HG03139 (cell line): ENCODE results near the gene TSPAN18.

ENCODE experiments used
- ATAC-seq: cut with Tn5 transposase; IDR thresholded peaks from one replicate; pipeline ENCODE4 v1.9.1; 2021; ENCODE audit not compliant: unreplicated experiment

The TSPAN18 gene

DNA sequence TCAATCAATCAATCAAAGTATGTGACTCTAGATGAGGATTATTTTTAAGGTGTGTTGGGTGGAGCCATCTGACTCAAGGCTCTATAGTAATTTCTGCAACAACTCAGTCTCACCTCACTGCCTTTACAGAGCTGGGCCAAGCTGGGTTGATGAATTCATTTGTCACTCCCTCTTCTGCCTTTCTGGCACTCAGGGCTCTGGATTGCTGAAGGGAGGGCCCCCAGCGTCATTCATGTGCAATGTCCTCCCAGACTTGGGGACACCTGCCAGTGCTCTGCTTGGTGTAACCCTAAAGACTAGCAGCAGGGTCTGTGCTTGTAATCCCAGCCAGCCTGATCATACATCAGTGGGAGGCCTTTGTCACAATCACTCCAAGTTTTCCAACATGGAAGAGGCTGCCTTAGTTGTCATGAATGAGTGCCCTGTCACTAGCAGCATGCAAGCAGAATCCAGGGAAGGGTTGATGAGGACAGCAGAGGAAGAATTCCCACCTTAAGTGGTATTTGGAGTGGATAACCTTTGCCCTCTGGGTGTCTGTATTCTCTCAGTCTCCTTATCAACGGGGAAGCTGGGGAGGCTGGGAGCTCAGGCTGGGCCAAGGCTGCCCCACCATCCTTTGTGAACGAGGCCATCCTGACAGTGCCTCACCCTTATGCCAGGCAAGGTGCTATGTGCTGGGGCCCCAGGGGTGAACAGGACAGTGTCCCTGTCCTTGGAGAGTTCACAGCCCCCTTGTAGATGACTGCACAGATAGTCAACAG lies 225.9 kb downstream of the TSPAN18 start:
- no peak for ATAC-seq

DNA sequence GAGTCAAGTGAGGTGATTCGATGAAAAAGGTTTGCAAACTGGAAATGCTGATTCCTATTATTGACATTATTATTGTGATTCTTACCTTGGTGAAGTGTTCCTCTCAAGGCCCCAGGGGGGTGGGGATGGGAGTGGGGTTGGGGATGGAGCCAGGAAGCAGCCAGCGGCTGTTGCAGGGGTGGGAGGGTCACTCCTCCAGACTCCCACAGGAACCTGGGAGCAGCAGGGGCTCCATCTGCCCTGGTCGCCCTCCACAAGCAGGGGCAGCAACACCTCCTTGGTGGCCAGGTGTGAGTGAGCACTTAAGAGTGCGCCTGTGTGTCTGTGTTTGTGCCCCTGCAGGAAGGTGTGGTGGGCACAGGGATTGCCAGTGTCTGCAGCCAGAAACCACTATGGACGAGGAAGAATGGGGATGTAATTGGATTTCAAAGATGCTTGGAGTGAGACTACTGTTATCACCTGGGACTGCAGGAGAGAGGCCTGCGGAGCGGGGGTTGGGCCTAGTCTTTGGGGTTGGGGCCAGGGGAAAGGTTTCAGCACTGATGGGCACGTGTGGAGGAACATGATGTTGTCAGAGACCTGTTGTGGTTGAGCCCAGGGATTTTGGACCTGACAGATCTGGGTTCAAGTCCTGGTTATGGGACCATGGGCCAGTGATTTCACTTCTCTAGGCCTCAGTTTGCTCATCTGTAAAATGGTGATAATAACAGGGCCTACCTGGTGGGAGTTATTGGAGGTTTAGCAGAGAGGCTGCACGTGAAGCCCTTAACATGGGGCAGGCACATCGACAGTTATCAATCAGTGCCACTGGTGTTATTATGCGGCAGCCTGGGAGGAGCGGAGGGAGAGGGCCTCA lies 227.5 kb downstream of the TSPAN18 start:
- no peak for ATAC-seq

DNA sequence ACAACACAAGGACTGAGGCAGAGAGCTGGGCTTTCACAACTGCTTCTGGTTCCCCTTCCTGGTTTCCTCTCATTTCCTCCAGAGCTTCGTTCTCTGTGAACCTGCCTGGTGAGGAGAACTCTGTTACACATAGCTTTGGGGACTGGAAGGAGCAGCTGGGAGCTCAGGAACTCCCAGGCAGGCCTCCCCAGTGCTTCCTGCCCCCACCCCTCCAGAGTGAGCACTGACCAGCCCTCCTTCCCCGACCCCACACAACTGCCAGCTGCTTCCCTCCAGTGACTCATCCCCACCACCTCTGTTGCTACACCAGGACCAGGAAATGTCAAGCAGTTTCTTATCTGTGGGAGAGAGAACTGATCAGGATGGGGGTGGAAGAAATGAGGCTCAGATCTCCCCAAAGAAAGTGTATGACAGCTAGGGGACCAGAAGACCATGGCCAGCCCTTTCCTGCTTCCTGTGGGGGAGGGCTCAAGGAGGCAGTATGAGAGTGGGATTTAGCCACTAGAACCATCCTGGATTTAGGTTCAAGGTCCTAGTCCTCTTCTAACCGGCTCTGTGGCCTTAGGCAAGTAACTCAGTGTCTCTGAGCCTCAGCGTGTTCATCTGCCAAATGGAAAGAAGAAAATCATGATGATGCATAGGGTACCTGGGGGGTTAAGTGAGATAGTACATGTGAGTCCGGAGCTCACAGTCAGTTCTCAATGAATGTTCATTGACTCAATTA lies 228.4 kb downstream of the TSPAN18 start:
- no peak for ATAC-seq

GRCh38 chr11:44957040-44957515 lies 230.3 kb downstream of the TSPAN18 start:
- ATAC-seq: no peak

GRCh38 chr11:44957776-44958564 lies 231.2 kb downstream of the TSPAN18 start:
- ATAC-seq: no peak

DNA sequence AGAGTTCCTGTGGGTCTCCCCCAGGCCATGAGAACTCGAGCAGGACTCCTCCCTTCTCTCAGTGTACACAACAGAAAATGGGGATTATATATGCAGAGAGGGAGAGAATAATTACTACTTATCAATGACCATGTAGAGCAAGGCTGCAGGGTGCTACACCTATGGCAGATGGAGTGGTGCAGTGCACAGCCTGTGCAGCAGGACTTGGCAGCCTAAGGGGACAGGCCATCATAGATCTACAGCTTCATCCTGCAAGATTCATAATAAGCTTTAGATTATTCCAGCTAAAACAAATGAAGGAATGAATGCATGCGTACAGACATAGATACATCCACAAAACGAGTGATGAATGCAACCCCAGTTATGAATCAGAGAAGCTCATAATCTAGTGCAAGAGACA lies 232.3 kb downstream of the TSPAN18 start:
- no peak for ATAC-seq

DNA sequence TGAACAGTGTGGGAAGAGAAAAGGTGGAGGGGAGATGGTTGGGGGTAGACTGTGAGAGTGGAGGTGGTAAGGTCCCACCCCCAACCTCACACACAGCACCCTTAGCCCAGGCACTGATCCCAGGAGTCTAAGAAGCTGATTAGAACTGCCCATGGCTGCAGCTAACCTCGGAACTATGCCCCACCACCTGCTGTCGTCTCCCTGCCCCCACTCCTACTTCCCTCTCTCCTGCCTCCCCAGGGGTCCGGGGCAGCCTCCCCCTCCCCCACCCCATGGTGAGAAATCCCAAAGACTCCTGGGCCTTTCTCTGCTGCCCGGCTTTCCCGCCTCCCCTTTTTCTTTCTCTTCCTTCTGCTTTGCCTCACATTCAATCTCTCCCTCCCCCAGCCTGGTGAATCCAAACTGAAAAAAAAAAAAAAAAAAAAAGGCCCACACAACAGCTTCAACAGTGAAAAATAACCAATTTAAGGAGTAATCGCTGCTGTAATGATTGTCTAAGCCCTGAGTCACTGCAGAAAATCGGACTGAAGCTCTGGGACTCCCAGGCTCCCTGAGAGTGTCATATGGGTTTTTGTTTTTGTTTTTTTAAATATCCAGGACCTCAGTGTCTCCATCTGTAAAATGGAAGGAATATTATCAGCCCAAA lies 233.6 kb downstream of the TSPAN18 start:
- ATAC-seq: no peak

DNA sequence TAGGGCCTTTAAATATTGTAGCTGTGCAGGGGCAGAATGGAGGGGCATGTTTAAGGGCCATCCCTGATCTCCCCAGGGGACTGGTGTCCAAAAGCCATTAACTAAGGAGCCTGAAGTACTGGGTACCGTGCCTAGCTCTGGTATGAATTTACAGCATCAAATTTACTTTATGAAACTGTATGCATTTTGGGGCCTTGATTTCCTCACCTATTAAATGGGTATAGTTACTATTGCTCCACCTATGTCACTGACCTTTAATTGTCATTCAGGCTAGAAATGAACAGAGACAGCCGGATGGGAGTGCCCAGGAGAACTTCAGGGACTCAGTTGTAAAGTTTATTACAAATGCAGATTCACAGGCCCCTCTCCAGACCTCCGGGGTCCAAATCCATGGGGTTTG lies 235.7 kb downstream of the TSPAN18 start:
- no peak for ATAC-seq

GRCh38 chr11:44963136-44963535 lies 236.4 kb downstream of the TSPAN18 start:
- no peak for ATAC-seq

- ATAC-seq: no peak
Measured at GRCh38 chr11:44963948-44964347, 237.2 kb downstream of the TSPAN18 start.

GRCh38 chr11:44964526-44965209 lies 237.9 kb downstream of the TSPAN18 start:
- no peak for ATAC-seq

- no peak for ATAC-seq
Measured at GRCh38 chr11:44966694-44967093, 239.9 kb downstream of the TSPAN18 start.

- ATAC-seq: no peak
Measured at GRCh38 chr11:44967930-44968496, 241.3 kb downstream of the TSPAN18 start.

- ATAC-seq: no peak
Measured at GRCh38 chr11:44968510-44968909, 241.7 kb downstream of the TSPAN18 start.

DNA sequence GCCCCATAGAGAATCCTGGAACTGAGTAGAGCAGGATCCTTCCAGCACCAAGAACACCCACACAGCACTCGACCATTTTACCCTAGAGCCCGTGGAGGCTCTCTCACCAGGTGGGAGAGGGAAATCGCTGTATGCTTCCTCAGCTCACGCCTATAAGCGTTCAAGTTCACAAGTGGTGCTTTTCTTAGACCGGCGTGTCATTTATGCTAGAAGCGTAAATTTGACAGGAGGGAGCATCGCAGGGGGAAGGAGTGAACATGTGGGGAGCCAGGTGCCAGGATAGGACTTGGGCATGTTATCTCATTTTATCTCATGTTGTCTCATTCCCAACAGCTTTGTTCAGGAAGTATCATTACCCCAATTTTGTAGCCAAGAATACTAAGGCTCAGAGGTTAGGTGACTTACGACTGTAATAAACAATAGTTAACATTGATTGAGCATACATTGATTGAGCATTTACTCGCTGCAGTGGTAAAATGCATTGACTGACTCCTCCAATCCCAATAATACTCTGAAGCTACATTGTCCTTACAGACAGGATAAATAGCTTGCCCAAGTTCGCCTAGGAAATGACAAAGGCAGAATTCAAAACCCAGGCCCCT lies 243.0 kb downstream of the TSPAN18 start:
- no peak for ATAC-seq

DNA sequence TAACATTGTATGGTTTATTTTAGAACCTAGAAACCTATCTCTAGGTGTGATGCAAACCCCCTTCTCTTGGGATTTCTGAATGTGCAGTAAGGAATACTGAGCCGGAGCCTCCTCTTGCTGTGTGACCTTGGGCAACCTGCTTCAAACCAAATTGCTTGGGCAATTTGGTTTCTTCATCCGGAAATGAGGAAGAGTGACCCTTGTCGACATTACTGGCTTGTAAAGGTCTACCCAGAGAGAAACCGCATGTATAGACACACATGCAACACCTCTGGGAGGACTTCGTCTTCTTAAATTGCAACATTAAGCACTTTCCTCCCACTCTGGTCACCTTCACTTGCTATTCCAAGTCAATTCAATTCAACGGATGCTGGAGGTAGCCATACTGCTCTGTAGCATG lies 243.5 kb downstream of the TSPAN18 start:
- no peak for ATAC-seq

GRCh38 chr11:44971185-44971584 lies 244.4 kb downstream of the TSPAN18 start:
- no peak for ATAC-seq

GRCh38 chr11:44972746-44973435 lies 246.1 kb downstream of the TSPAN18 start:
- ATAC-seq: no peak
